ENCODE data around the gene ESR1.
"Not testable (repeated sequence)": the region's sequence is repeated elsewhere in the genome, so short reads cannot be mapped to it uniquely, and the experiment has no call there.

ESR1 gene

DNA sequence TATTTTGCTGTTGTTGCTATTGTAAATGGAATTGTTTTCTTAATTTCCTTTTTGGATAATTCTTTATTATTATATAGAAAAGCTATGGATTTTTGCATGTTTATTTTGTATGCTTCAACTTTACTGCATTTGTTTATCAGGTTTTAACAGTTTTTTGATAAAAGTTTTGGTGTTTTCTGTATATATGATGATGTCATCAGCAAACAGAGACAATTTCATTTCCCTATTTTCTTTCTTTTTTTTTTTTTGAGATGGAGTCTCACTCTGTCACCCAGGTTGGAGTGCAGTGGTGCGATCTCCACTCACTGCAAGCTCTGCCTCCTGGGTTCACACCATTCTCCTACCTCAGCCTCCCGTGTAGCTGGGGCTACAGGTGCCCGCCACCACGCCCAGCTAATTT lies 156.9 kb downstream of the ESR1 start:
- not testable (repeated sequence) for H3K36me3 Mint-ChIP-seq, H3K27ac Mint-ChIP-seq, H3K27me3 Mint-ChIP-seq, H3K4me3 Mint-ChIP-seq, H3K9me3 Mint-ChIP-seq
- peaks cover 16% of the 10 kb centered on the region for H3K4me1 Mint-ChIP-seq

DNA sequence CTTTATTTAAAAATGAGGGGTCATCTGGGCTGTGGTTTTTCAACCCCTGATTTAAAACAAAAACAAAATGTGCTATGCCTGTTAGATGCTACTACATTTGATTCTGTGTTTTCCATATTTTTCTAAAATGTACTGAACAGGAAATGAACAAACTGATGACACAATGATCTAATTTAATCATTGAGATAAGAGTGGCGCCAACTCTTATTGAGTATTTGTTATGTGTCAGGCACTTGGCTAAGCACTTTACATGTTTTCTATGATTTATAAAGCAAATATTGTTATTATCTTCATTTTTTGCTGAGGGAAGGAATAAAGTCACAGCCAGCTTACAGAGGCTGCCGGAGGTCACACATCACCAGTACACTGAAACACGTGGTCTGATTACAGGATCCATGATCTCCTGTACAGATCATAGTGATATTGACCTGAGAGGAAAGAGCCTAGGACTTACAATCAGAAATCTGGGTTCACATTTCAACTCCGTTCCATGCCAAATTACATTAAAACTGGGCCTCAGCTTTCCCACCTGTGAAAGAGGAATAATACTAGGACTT lies 166.7 kb downstream of the ESR1 start:
- Mint-ChIP-seq H3K4me3 (no peak overlapping the region), H3K4me1 (no peaks in the 10 kb centered on the region), H3K9me3 (no peaks in the 10 kb centered on the region)

DNA sequence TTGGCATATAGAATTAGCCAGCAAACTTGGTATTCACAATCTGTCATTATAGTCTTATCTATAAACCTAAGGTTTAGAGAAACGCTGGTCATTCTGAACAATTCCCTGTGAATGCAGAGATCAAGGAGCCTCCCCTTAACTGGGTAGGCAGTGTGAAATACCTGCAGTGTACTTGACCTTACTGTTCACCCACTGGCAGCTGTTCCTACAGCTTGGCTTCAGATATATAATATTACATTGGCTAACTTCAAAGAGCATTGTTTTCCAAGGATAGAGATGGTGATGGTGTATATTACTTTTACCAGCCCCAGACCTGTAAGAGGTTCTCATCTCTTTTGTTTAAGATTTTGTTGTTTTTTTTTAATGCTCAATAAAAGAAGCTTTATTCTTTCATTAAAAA lies 168.3 kb downstream of the ESR1 start:
- Mint-ChIP-seq H3K27ac (no peak overlapping the region), H3K9me3 (no peaks in the 10 kb centered on the region), H3K36me3 (peaks cover 4% of the 10 kb centered on the region), H3K27me3 (no peaks in the 10 kb centered on the region), H3K4me1 (no peaks in the 10 kb centered on the region), H3K4me3 (no peak overlapping the region)

More for the DNA sequence above, 166.7 kb downstream of the ESR1 start:
- Mint-ChIP-seq H3K36me3 (peaks cover 4% of the 10 kb centered on the region), H3K27ac (no peak overlapping the region), H3K27me3 (no peaks in the 10 kb centered on the region)

DNA sequence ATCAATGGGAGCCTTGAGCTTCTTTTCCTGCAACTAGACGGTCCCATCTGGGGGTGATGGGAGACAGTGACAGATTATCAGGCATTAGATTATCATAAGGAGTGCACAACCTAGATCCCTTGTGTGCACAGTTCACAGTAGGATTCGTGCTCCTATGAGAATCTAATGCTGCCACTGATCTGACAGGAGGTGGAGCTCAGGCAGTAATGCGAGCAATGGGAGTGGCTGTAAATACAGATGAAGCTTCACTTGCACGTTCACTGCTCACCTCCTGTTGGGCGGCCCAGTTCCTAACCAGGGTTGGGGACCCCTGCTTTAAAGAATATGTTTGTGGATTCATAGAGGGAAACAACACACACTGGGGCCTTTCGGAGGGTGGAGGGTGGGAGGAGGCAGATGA lies 180.7 kb downstream of the ESR1 start:
- not testable (repeated sequence) for H3K27ac Mint-ChIP-seq, H3K4me1 Mint-ChIP-seq, H3K27me3 Mint-ChIP-seq, H3K9me3 Mint-ChIP-seq, H3K36me3 Mint-ChIP-seq, H3K4me3 Mint-ChIP-seq

DNA sequence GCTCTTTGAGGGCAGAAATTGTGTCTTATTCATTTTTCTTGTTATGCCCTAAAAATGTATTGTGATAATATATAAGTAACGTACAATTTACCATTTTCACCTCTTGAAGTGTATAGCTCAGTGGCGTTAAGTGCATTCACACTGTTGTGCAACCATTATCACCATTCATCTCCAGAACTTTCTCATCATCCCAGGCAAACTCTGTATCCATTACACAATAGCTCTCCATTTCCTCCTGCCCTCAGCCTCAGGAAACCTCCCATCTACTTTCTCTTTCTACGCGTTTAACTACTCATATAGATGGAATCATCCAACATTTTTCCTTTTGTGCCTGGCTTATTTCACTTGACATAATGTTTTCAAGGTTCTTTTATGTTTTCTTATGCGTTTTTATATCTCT lies 184.6 kb downstream of the ESR1 start:
- no peak overlapping the region for H3K4me3 Mint-ChIP-seq
- H3K36me3 Mint-ChIP-seq: peaks cover 1% of the 10 kb centered on the region
- no peak overlapping the region for H3K27ac Mint-ChIP-seq
- H3K27me3 Mint-ChIP-seq: no peaks in the 10 kb centered on the region
- H3K9me3 Mint-ChIP-seq: no peaks in the 10 kb centered on the region
- H3K4me1 Mint-ChIP-seq: no peaks in the 10 kb centered on the region

DNA sequence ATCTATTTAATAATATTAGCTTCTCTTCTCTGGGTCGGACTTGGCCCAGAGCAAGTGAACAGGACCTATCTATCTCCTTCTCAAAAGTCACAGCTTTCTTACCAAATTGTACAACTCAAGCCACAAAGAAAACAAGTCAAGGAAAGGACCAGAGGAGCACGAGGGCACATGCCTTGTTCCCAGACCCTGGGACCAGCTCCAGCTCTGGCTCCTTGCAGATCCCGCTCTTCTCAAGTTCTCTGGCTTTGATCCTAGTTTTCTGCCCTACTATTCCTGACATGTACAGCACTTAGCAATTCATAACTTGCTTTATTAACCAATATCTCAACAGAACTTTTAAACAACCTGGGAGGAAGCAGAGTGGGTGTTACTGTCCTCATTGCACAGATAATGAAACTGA lies 185.9 kb downstream of the ESR1 start:
- Mint-ChIP-seq H3K4me3 (no peak overlapping the region), H3K27me3 (no peaks in the 10 kb centered on the region), H3K27ac (no peak overlapping the region)

DNA sequence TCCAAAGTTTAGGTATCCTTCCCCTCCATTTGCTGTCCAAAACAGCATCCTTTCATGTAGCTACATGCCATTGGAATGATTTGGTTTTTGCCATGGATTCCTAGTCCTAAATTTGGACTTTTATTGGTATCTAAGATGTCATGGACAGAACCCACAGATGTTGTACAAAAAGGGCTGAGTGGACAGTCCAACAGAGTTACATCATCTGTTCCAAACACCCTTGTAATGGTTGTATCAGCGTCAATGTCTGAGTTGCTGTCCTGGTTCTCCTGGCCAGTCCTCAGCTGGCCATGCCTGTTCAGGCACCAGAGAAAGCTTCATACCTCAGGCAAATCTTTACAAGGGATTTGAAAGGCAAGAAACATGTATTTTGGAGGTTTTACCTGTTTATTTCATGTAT lies 191.3 kb downstream of the ESR1 start:
- Mint-ChIP-seq H3K27ac (no peak overlapping the region), H3K4me3 (no peak overlapping the region), H3K36me3 (no peaks in the 10 kb centered on the region), H3K9me3 (no peaks in the 10 kb centered on the region), H3K4me1 (no peaks in the 10 kb centered on the region), H3K27me3 (no peaks in the 10 kb centered on the region)

More for the DNA sequence above, 185.9 kb downstream of the ESR1 start:
- H3K9me3 Mint-ChIP-seq: no peaks in the 10 kb centered on the region
- peaks cover 1% of the 10 kb centered on the region for H3K36me3 Mint-ChIP-seq
- H3K4me1 Mint-ChIP-seq: no peaks in the 10 kb centered on the region

DNA sequence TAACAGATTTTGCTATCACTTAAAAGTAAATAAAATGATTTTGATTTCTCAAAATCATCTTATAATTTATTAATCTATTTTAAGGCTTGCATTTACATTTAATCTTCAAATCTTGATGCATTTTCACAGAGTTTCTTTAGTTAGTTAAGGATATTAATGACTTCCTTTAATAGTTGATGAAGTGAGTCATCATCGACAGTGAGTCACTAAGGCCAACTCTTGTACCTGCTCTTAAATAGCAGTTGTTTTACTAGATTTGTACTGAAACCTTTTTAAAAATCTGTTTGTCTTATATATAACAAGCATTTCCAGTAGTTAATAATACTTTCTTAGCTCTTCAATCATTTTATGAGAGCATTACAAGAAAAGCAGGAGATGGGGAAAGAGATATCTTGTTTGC lies 191.7 kb downstream of the ESR1 start:
- H3K27ac Mint-ChIP-seq: no peak overlapping the region
- no peaks in the 10 kb centered on the region for H3K9me3 Mint-ChIP-seq
- no peaks in the 10 kb centered on the region for H3K4me1 Mint-ChIP-seq
- no peaks in the 10 kb centered on the region for H3K27me3 Mint-ChIP-seq
- no peak overlapping the region for H3K4me3 Mint-ChIP-seq
- H3K36me3 Mint-ChIP-seq: no peaks in the 10 kb centered on the region

DNA sequence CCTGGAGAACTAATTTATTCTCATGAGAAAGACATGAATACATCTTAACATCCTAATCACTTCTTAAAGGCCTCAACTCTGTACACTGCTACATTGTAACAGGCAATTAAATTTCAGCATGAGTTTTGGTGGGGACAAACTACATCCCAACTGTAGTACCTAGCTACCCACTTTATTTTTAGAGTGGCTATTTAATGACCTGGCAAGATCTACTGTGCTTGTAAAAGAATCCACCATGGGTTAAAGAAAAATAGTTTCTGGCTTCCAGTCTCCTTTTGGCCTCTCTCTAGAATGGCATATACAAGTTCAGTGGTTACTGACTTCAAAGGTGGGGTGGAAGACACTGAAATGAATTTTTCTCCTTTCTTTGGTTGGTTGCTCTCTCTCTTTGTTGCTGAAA lies 193.9 kb downstream of the ESR1 start:
- H3K36me3 Mint-ChIP-seq: no peaks in the 10 kb centered on the region
- H3K4me1 Mint-ChIP-seq: no peaks in the 10 kb centered on the region
- H3K27me3 Mint-ChIP-seq: no peaks in the 10 kb centered on the region
- no peaks in the 10 kb centered on the region for H3K9me3 Mint-ChIP-seq
- H3K4me3 Mint-ChIP-seq: no peak overlapping the region
- H3K27ac Mint-ChIP-seq: no peak overlapping the region

DNA sequence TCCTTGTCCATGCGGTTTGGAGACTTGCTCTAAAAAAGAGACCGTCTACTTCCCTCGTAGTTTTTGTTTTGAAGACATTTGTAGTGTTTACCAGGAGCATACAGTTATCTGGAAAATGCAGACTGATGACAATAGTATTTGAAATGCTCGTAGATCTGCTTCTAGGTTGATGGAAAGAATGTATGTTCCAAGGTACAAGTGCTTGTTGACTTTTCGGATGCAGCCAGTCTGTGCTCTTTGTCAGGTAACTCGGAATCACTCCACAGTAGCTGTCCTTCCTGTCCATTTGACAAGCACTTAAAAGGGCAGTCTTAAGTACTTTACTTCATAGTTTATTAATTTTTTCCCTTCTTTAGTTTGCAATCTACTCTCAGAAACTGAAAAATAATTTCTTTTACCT lies 194.8 kb downstream of the ESR1 start:
- H3K27ac Mint-ChIP-seq: no peak overlapping the region

DNA sequence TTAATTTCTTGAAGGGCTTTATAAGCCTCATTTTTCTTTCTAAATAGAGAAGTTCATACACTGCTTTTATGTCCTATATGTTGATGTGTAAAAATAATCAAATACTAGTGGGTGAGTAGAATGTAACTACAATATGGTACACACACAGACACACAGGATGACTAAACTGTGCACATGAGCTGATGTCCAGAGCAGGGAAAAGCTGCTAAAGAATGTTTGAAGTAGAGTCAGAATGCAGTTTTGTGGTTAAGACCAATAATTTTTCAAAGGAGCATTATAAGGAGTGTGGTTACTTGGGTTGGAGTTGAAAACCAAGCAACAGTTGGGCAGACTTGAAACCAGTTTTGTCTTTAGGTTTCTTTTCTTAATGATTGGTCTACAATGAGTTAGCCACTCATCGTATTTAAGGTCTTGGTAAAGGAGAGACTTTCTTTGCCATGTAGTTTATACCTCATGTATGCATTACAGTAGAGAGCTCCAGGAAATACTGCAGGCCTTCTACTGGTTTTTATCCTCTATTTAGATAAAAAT lies 196.6 kb downstream of the ESR1 start:
- Mint-ChIP-seq H3K27ac (no peak overlapping the region), H3K27me3 (no peaks in the 10 kb centered on the region), H3K36me3 (no peaks in the 10 kb centered on the region), H3K4me1 (no peaks in the 10 kb centered on the region), H3K9me3 (no peaks in the 10 kb centered on the region), H3K4me3 (no peak overlapping the region)

More for the DNA sequence above, 194.8 kb downstream of the ESR1 start:
- H3K27me3 Mint-ChIP-seq: no peaks in the 10 kb centered on the region
- H3K36me3 Mint-ChIP-seq: no peaks in the 10 kb centered on the region
- H3K9me3 Mint-ChIP-seq: no peaks in the 10 kb centered on the region
- no peak overlapping the region for H3K4me3 Mint-ChIP-seq
- H3K4me1 Mint-ChIP-seq: no peaks in the 10 kb centered on the region

DNA sequence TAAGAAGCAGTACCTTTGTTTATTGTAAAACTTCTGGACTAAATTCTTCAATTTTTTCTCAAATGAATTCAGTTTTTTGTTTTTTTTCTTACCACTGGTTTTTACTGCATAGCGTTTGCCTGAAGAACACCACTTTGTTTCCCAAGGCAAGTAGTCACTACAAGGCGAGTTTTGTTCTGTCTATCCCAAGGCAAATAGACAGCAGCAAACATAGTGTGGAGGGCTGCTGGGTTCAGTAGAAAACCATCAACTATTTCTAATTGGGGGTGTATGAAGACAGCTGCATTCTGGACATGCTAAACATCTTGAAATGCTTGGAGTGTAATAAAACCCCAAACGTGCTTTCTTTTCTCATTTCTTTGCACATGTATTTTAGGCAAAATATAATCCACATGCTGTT lies 197.4 kb downstream of the ESR1 start:
- H3K27ac Mint-ChIP-seq: no peak overlapping the region
- no peaks in the 10 kb centered on the region for H3K9me3 Mint-ChIP-seq
- H3K4me1 Mint-ChIP-seq: no peaks in the 10 kb centered on the region
- H3K27me3 Mint-ChIP-seq: no peaks in the 10 kb centered on the region
- no peak overlapping the region for H3K4me3 Mint-ChIP-seq
- no peaks in the 10 kb centered on the region for H3K36me3 Mint-ChIP-seq

DNA sequence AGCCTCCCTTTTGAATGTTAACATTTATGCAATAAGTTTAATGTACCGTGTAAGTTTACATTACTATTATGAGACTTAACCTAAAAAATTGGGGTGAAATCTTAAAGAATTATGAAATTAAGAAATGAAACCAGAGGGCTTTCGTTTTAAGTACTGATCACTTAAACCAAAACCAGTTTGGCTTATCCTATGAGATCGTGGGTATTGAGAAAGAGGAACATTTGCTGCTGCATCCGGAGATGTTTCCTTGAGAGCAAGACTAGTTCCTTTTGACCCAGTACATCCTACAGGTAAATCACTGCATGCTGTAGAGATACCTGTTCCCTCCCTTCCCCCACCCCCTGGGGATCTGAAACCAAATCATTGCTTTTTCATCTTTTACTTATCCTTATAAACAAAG lies 201.3 kb downstream of the ESR1 start:
- H3K4me1 Mint-ChIP-seq: no peaks in the 10 kb centered on the region
- peaks cover 4% of the 10 kb centered on the region for H3K36me3 Mint-ChIP-seq
- no peak overlapping the region for H3K4me3 Mint-ChIP-seq
- H3K9me3 Mint-ChIP-seq: no peaks in the 10 kb centered on the region
- H3K27ac Mint-ChIP-seq: no peak overlapping the region
- H3K27me3 Mint-ChIP-seq: no peaks in the 10 kb centered on the region

DNA sequence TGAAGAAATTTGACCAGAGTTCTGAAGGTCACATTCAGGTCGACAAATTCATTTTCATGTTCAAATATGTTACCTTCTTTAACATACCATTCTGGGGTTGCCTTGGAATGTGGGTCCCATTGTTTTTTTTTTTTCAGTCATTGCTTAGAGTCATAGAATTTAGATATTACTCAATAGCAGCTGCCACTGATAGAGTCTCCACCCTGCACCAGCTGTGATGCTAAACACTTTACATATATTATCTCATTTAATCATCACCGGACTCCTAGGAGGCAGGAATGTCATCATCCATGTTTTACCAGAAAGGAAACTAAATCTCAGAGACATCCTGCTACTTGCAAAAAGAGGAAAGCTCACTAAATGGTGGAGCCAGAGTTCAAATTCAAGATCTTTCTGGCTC lies 204.7 kb downstream of the ESR1 start:
- H3K27me3 Mint-ChIP-seq: no peaks in the 10 kb centered on the region
- peaks cover 13% of the 10 kb centered on the region for H3K36me3 Mint-ChIP-seq
- peaks cover 5% of the 10 kb centered on the region for H3K9me3 Mint-ChIP-seq
- H3K4me3 Mint-ChIP-seq: no peak overlapping the region
- H3K27ac Mint-ChIP-seq: no peak overlapping the region
- H3K4me1 Mint-ChIP-seq: no peaks in the 10 kb centered on the region

DNA sequence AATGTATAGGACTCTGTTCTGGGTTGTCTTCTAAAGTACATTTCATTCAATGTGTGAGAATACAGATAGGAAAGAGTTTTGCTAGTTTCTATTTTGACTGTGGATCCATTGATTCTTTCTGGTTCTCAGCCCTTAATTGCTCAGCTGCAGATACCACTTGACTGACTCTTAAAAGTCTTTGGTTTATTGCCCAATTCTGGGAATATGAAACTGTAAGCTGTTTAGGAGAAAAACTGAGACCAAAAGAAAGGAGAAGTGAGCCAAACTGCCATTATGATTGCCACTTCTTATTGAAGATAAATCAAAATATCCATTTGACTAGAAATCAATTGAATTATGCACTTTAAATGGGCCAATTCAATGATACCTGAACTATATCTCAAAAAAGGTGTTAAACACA lies 211.4 kb downstream of the ESR1 start:
- no peaks in the 10 kb centered on the region for H3K27me3 Mint-ChIP-seq
- no peak overlapping the region for H3K4me3 Mint-ChIP-seq
- peaks cover 8% of the 10 kb centered on the region for H3K9me3 Mint-ChIP-seq
- H3K27ac Mint-ChIP-seq: no peak overlapping the region
- H3K4me1 Mint-ChIP-seq: no peaks in the 10 kb centered on the region
- H3K36me3 Mint-ChIP-seq: peaks cover 26% of the 10 kb centered on the region

DNA sequence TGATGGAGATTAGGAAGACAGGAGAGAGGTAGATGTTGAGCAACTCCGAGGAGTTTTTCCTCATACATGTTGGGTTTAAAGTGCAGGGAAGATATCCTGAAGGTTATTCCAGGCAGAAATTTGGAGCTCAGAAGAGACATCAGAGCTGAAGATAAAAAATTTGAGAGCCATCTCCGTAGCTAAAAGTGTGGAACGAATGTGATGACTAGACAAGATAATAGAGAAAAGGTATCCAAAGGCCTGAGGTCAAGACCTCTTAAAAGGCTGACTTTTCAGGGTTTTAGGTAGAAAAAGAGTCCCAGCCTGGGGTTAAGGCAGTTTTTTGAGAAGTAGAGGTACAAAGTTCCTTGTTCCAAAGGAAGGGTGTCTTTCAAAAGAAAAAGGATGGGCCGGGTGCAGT lies 214.8 kb downstream of the ESR1 start:
- H3K27me3 Mint-ChIP-seq: no peaks in the 10 kb centered on the region
- H3K36me3 Mint-ChIP-seq: peaks cover 17% of the 10 kb centered on the region
- H3K4me3 Mint-ChIP-seq: no peak overlapping the region
- H3K9me3 Mint-ChIP-seq: peaks cover 3% of the 10 kb centered on the region
- H3K4me1 Mint-ChIP-seq: peaks cover 6% of the 10 kb centered on the region
- H3K27ac Mint-ChIP-seq: no peak overlapping the region

DNA sequence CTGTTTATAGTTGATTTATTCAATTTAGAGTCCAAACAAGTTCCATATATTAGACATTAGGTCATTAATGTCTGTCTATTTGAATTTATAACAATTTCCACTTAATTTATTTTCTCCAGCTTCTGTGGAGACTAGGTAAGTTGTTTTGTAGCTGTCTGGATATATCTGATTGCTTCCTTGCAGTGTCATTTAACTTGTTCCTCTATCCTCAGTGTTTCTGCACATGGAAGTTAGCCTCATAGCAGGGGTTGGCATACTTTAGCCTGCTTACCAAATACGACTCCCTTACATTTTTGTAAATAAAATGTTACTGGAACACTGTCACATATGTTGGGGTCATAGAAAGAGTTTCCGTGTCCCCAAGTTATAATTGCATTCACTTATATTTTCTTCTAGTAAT lies 216.1 kb downstream of the ESR1 start:
- Mint-ChIP-seq H3K4me3 (no peak overlapping the region), H3K9me3 (peaks cover 3% of the 10 kb centered on the region), H3K36me3 (peaks cover 17% of the 10 kb centered on the region), H3K4me1 (peaks cover 6% of the 10 kb centered on the region), H3K27me3 (no peaks in the 10 kb centered on the region), H3K27ac (no peak overlapping the region)
